HG03439 (cell line): ENCODE data around the gene PRR36.

Source experiments
- ATAC-seq: cut with Tn5 transposase; IDR thresholded peaks from one replicate; pipeline ENCODE4 v1.9.1; 2021; ENCODE audit warnings: mild to moderate bottlenecking, moderate library complexity; ENCODE audit not compliant: unreplicated experiment

PRR36 gene

DNA sequence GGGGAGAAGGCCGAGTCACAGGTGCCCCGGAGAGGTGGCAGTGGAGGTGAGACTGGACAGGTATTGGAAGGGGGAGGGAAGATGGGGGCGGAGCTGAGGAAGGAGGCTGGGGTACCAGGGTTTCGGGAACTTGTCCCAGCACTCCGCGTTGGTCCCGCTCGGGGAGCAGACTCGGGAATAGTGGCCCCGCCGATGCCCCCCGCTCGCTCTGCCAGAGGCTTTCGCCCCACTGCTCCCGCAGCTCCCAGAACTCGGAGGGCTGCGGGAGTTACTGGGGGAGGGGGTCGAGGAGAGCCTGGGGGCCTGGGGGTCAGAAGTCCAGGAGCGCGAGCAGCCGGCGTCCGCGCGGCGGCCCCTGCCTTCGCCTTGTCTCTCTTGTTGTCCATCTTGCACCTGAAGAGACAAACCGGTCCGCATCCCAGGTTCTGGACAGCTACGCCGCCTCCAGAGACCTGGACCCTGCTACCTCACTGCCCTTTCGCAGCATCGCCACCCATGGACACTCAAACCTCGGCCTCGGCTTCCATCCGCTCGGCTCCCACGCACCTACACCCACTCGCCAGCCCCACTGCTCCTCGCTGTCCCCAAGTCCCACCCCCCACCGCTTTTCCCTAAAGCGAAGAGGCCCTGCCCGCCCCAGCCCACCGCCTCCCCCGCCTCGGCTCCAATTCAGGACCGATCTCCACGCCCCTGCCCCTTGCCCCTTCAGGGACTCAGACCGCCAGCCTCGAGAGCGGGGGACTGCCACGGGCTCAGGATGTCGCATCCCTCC lies 700 bp downstream of the PRR36 start:
- no peak for ATAC-seq

DNA sequence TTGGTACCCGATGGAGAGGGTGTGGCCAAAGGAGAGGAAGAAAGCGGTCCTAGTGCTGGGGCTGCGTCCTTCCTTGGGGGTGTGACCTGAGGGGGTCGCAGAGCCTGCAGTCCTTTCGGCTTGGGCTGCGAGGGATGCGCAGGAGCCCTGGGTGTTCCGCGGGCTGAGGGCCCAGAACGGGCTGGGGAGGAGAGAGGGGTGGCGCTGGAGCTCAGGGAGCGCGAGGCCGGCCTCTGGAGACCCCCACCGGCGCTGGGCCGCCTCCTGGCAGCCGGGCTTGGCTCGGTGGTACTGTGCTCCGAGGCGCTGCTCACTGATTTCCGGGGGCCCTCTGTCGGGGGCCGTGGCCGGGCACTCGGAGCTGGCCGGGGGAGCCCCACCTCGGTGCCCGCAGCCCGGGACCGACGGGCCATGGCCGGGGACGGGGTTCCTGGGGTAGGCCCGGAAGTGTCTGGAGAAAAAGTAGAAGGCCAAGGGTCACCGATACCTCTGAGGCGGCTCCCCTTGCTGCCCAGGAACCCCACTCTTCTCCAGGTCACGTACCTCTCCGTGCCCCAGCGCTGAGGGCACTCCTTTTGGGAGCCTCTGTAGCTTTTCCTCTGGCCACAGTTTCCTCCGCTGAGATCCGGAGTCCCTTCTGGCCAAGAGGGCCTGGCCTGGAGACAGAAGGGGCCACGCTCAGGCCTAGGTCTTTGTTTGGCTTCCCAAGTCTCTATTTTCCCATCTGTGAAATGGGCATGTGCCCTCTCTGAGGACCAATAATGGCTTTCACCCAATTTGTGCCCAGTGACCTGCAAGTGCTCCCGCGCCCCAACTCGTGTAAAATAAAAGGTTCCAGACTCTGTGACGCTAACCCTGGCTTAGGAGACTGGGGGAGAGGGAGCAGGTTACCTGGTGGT lies 1.6 kb downstream of the PRR36 start:
- ATAC-seq = no peak

DNA sequence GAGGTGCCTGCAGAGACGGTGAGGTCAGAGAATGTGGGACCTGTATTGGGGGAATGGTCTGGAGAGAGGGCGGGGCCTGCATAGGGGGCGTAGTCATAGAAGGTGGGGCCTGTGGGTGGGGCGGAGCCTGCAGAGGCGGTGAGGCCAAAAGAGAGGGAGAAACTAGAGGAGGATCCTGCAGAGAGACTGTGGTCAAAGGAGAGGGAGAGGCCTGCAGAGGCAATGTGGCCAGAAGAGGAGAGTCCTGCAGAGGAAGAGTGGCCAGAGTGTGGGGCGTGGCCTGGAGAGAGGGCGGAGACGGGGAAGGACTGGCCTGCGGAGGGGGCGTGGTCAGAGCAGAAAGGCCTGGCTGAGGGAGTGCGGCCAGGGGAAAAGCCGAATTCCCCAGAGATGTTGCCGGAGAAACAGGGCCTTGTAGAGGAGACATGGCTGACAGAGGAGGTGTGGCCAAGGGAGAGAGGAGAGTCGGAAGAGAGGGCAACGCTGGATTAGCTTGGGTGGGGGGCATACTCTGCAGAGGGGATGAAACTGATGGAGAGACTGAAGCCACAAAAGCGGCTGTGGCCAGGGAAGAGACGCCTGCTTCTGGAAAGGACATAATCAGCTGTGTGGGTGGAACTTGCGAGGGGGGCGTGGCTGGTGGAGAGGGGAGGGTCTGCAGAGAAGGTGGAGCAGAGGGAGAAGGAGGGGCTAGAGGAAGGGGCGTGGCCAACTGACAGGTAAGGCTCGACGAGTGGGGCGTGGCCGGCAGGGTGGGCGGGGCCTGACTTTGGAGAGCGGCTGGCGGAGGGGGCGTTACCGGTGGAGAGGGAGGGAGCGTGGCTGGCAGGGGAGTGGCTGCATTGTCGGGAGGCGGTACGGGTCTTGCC lies 2.5 kb downstream of the PRR36 start:
- ATAC-seq = no peak

DNA sequence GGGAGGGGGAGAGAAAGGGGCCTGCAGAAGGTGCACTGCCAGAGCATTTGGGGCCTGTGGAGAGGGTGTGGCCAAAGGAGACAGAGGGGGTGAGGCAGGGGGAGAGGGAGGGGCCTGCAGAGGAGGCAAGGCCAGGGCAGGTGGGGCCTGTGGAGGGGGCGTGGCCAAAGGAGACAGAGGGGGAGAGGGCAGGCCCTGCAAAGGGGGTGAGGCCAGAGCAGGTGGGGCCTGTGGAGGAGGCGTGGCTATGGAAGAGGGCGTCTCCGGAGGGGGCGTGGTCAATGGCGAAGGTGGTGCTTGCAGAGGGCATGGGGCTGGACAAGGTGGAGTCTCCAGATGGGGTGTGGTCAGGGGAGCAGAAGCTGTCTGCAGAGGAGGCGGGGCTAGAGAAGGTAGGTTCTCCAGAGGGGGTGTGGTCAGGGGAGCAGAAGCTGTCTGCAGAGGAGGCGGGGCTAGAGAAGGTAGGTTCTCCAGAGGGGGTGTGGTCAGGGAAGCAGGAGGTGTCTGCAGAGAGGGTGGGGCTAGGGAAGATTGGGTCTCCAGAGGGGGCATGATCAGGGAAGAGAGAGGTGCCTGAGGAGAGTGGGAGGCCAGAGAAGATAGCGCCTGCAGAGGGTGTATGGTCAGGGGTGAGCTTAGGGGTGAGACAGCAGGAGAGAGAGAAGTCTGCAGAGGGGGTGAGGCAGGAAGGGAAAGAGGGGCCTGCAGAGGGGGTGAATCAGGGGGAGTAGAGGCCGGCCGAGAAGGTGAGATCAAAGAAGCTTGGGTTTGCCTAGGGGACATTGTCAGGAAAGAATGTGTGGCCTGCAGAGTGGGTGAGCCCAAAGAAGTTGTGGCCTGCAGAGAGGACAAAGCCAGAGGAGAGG lies 3.4 kb downstream of the PRR36 start:
- ATAC-seq = no peak

DNA sequence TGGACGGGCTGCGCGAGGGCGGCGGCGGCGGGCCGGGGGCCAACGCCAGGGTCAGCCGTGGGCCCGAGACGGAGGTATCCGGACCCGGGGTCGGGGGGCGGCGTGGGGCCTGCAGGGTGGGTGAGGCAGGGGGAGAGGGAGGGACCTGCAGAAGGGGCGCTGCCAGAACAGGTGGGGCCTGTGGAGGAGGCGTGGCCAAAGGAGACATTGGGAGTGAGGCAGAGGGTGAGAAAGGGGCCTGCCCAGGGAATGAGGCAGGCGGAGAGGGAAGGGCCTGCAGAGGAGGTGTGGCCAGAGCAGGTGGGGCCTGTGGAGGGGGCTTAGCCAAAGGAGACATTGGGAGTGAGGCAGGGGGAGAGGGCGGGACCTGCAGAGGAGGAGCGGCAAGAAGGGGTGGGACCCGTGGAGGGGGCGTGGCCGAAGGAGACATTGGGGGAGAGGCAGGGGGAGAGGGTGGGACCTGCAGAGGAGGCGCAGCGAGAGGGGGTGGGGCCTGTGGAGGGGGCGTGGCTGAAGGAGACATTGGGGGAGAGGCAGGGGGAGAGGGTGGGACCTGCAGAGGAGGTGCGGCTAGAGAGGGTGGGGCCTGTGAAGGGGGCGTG lies 4.2 kb downstream of the PRR36 start:
- no peak for ATAC-seq

DNA sequence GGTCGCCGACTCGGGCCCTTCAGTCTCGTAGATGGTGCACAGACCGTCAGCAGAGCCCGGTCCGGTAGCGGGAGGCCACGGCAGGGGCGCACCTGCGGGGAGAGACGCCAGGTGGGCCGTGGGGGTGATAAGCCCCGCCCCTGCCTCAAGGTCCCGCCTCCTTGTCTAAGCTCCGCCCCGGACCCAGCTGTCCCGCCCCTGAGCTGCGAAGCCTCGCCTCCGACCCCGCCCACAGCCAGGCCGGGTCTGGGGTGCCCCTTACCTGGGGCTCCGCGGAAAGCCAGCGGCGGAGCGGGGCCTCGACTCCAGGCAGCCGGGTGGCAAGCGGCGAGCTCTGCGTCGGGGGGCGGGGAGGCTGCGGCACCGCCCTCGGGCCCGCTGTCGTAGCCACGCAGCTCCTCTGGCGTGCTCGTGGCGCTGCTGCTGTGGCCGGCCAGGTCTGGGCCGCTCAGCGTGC lies 4.7 kb downstream of the PRR36 start:
- peak; percentile 65 for ATAC-seq

DNA sequence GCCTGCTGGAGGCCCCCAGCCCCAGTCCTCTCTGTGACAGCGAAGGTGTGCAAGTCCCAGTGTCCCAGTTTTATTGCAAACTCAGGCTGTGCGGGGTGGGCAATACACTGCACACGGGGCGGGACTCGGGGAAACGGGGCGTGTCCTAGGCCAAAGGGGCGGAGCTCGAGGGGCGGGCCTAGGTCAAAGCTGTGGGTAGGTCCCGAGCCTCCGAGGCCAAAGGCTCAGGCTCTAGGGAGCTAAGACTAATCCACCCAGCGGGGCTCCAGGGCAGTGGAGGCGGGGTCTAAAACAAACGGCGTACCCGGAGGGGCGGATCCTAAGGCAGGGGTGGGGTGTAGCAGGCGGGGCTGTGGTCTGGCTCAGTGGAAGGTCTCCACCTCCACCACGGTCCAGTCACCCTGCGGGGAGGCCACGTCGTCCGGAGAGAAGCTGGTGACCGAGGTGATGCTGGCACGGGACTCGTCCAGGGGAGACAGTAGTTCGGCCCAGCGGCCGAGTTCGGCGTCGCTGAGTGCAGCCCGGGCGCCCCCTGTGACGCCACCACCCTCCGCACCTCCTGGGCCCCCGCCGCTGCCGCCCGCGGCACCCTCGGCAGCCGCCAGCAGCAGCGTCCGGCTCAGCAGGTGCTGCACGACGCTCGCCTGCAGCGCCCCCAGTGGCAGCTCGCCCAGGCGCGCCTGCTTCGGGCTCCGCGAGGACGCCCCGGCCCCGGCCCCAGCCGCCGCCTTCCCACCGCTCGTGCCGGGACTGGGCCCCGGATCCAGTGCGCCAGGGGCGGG lies 5.3 kb downstream of the PRR36 start:
- peak; percentile 66 for ATAC-seq

DNA sequence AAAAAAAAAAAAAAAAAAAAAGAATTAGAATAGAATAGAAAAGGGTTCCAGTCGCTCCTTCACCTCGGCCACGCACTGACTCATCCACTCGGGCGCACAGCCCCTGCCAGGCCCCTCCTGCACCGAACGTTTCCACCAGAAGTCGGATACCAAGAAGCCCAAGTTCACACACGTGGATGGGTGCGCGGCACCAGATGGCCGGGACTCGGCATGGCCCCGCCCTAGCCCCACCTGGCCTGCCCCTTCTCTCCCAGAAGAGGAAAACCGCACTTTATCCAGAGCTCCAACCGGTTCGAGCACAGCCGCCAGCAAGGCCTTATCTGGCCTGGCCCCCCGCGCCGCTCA lies 5.9 kb downstream of the PRR36 start:
- no peak for ATAC-seq

DNA sequence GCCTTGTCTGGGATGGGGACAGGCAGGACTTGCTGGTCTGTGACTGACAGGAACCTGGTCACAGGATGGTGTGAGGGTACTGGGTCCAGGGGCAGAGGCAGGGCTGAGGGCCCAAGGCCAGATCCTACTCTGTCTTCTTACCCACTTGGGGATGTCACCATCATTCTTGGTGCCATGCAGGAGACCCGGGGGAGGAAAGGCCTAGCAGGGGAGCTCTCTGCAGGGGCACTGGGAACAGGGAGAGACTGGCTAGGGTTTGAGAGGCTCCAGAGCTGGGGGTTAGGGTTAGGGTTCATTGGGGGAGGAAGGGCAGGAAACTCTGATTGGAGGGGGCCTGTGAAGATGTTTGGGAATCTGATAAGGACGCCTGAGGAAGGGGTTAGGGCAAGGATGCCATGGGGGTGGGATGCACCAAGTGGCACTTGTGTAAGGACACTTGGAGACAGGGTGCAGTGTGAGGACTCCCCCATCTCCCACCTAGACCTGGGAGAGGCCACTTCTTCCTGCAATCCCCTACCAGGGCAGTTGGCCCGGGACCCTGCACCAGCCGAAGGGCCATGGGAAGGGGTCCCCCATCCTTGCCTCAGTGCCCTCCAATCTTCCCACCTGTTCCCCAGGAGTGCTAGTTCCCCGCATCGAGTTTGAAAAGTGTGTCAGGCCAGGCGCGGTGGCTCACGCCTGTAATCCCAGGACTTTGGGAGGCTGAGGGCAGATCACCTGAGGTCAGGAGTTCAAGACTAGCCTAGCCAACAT lies 6.9 kb downstream of the PRR36 start:
- no peak for ATAC-seq

DNA sequence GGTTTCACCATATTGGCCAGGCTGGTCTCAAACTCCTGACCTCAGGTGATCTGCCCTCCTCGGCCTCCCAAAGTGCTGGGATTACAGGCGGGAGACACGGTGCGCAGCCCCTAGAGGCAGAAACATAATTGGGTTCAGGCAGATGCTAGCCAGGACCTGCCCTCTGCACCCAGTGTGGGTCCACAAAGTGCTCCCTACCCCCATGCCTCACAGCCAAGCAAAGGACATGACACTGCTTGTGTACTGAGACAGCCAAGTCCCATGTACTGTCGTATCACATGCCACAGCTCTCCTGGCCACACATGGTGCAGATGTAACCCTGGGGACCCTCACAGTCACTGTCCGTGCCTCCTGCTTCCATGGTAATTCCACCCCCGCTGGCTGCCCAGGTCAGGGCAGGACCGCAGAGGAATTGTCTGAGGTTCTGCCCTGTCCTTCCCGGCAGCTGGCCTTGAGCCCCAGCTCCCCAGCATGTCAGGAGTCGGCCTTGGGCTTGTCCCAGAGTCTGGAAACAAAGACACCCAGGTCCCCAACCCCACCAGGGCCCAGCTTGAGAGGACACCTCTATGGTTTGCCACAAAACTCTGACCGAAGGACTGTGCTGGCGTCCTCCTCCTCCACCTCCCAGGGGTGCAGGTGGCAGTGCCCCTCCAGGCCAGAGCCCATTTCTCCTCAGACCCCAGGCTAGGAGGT lies 7.6 kb downstream of the PRR36 start:
- ATAC-seq = no peak

DNA sequence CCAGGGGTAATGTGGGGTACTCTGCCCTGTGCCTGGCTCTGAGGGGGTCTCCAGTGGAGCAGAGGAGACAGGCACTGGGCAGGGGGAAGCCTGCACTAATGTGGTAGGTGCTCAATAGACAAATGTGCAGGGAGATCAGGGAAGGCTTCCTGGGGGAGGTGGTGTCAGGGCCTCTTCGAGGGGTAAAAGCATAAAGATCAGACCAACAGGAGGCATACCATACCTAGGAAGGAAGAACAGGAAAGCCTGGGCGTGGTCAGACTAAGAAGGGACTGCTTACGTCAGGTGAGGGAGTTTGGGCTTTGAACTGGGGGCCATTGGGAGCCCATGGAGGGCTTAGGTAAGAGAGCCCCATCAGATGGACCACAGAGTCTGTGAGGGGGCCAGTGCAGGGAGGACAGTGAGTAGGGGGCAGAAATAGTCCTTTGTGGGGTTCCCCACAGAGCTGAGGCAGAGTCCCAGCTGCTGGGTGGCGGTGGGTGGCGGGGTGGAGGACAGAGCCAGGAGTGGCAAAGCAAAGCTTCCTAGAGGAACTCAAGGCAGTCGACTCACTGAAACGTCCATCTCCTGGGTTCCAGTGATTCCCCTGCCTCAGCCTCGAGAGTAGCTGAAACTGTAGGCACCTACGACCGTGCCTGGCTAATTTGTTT lies 8.8 kb downstream of the PRR36 start:
- no peak for ATAC-seq

DNA sequence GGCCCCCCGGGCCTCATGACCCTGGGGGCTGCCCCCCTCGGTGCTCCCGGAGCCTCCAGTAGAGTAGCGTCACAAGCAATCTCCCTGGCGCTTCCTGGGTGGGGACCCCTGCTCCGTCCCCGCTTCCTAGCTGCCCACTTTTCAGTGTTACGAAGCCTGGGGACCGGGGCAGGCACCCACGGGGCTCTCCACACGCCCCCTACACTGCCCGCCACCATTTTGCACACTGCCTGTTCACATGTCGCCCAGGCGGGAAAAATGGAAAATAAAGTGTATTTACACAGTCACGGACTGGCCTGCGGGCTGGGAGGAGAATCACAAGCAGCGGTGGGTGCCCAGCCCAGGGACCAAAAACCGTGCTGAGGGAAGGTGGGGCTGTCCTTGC lies 9.5 kb downstream of the PRR36 start:
- ATAC-seq = no peak

DNA sequence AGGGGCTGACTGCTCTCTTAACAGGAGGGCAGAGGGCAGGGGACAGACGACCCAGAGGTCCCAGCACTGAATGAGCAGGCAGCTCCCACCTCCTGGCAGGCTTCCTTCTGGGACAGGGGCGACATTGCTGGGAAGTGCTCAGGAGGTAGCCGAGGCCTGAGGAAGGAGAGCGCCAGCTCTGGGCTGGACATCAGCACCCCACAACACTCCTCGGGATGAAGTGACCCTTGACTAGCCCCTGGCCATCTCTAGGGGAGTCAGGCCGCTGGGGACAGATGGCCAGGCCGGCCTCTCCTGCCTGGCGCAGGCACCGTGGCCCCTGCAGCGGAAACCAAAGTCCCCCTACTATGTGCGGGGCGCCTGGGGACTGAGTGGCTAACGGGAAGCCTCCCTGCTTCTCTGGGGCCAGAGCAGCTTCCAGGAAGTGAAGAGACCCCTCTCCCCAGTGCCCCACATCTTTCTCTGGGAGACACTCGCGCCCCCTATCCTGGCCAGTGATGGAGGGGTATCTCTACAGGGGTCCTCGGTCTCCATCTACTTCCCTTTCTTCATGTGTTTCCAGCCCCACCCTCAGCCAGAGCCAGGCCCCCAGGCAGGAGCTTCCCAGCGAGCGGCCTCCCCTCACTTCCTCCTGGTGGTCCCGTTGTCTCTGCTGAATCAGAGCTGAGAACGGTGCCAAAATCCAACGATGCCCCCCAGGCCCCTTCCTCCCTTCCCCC lies 10.1 kb downstream of the PRR36 start:
- ATAC-seq = no peak

DNA sequence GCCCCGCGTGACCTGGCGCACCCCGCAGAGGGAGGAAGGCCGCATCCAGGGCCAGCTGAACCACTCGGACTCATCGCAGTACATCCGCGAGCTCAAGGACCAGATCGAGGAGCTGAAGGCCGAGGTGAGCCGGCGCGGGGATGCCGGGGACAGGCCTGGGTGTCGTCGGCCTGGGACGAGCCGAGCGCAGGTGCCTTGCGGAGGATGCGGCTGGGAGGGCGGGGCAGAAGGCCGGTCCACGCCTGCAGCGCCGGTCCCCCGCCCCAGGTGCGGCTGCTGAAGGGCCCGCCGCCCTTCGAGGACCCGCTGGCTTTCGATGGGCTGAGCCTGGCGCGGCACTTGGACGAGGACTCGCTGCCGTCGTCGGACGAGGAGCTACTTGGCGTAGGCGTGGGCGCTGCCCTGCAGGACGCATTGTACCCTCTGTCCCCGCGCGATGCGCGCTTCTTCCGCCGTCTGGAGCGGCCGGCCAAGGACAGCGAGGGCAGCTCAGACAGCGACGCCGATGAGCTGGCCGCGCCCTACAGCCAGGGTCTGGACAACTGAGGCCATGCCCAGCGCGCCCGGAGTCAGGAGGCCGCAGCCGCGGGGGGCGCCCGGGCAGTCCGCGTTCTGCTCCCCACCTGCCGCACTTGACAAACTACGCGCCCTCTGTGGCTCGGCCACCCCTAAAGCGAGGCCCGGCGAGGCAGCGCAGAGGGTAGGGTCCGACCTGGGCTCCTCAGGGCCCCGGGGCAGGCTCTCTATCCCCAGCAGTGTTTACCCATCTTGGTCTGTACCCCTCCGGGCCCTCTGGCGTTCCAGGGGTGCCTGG lies 10.8 kb downstream of the PRR36 start:
- ATAC-seq = no peak

DNA sequence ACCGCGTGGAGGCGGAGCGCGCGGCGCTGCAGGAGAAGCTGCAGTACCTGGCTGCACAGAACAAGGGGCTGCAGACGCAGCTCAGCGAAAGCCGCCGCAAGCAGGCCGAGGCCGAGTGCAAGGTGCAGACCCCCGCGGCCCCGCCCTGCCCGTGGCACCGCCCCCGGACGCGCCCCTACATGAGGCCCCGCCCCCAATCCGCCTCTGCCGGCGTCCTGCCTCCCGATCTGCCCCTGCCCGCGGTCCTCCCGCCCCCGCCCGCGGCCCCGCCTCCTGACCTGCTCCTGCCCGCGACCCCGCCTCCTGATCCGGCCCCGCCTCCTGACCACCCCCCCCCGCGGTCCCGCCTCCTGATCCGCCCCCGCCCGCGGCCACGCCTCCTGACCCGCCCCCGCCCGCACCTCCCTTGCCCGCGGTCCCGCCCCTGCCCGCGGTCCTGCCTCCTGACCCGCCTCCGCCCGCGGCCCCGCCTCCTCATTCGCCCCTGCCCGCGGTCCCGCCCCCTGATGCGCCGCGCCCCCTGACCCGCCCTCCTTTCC lies 11.7 kb downstream of the PRR36 start:
- no peak for ATAC-seq
